Measurements from ENCODE around the gene ALOX5.
"Not testable (repeated sequence)": the region's sequence is repeated elsewhere in the genome, so short reads cannot be mapped to it uniquely, and the experiment has no call there.

The ALOX5 gene

GRCh38 chr10:45373576-45374349, at the start of gene ALOX5:
Gene ALOX5 (plus strand): TSS chr10:45374216. CDS start chr10:45374280, 64 bp downstream.
- no peak for DNase-seq (ENCODE audit: low read depth)

GRCh38 chr10:45325116-45325515, 48.9 kb upstream of the ALOX5 start:
- DNase-seq (ENCODE audit: low read depth) = no peak

- DNase-seq (ENCODE audit: low read depth) = not testable (repeated sequence)
Observed at GRCh38 chr10:45326864-45327263, 47.2 kb upstream of the ALOX5 start.

- DNase-seq (ENCODE audit: low read depth) = not testable (repeated sequence)
Observed at GRCh38 chr10:45331824-45332223, 42.2 kb upstream of the ALOX5 start.

GRCh38 chr10:45339894-45340293, 34.1 kb upstream of the ALOX5 start:
- no peak for DNase-seq (ENCODE audit: low read depth)

GRCh38 chr10:45340420-45340819, 33.6 kb upstream of the ALOX5 start:
- not testable (repeated sequence) for DNase-seq (ENCODE audit: low read depth)

- not testable (repeated sequence) for DNase-seq (ENCODE audit: low read depth)
Observed at GRCh38 chr10:45346652-45347335, 27.2 kb upstream of the ALOX5 start.

GRCh38 chr10:45347464-45347863, 26.6 kb upstream of the ALOX5 start:
- DNase-seq (ENCODE audit: low read depth) = not testable (repeated sequence)

- DNase-seq (ENCODE audit: low read depth) = not testable (repeated sequence)
Observed at GRCh38 chr10:45348196-45348765, 25.7 kb upstream of the ALOX5 start.

- DNase-seq (ENCODE audit: low read depth) = no peak
Observed at GRCh38 chr10:45353186-45353585, 20.8 kb upstream of the ALOX5 start.

- DNase-seq (ENCODE audit: low read depth) = no peak
Observed at GRCh38 chr10:45354261-45354660, 19.8 kb upstream of the ALOX5 start.

GRCh38 chr10:45355494-45355893, 18.5 kb upstream of the ALOX5 start:
- DNase-seq (ENCODE audit: low read depth) = no peak

- DNase-seq (ENCODE audit: low read depth) = not testable (repeated sequence)
Observed at GRCh38 chr10:45358961-45359360, 15.1 kb upstream of the ALOX5 start.

- not testable (repeated sequence) for DNase-seq (ENCODE audit: low read depth)
Observed at GRCh38 chr10:45361983-45362799, 11.8 kb upstream of the ALOX5 start.

- DNase-seq (ENCODE audit: low read depth) = not testable (repeated sequence)
Observed at GRCh38 chr10:45367643-45368042, 6.4 kb upstream of the ALOX5 start.

- DNase-seq (ENCODE audit: low read depth) = no peak
Observed at GRCh38 chr10:45368181-45368580, 5.8 kb upstream of the ALOX5 start.

GRCh38 chr10:45370202-45370955, 3.6 kb upstream of the ALOX5 start:
- no peak for DNase-seq (ENCODE audit: low read depth)

- no peak for DNase-seq (ENCODE audit: low read depth)
Observed at GRCh38 chr10:45371560-45371959, 2.5 kb upstream of the ALOX5 start.

- no peak for DNase-seq (ENCODE audit: low read depth)
Observed at GRCh38 chr10:45372251-45372951, 1.6 kb upstream of the ALOX5 start.

- no peak for DNase-seq (ENCODE audit: low read depth)
Observed at GRCh38 chr10:45373003-45373575, 927 bp upstream of the ALOX5 start.
